Measurements from ENCODE around the gene TET2. TPM values are rescaled to one million over a fixed set of nuclear protein-coding genes. Genes with fewer than 3 reads are reported as not detected.
A peak's percentile ranks its signal among the peaks of the same experiment; 100 is the strongest.

Gene TET2
- total RNA-seq, 1 experiment from 2014 or later, result 22.8 TPM

- Histone ChIP-seq H3K9me3 (ENCODE audit: low read depth, low read length, poor library complexity, severe bottlenecking) (no peaks in the 10 kb centered on the region), H3K27ac (ENCODE audit: low read depth, low read length, poor library complexity, severe bottlenecking) (no peak overlapping the region), H3K4me3 (ENCODE audit: low read depth, low read length, poor library complexity, severe bottlenecking) (no peak overlapping the region), H3K36me3 (ENCODE audit: insufficient read depth, low read length, poor library complexity, severe bottlenecking) (no peaks in the 10 kb centered on the region), H3K27me3 (replicated peaks; ENCODE audit: insufficient read depth, low read depth, low read length, poor library complexity) (no peaks in the 10 kb centered on the region), H3K4me1 (ENCODE audit: insufficient read depth, low read length, poor library complexity, severe bottlenecking) (peaks cover 32% of the 10 kb centered on the region)
- ChIA-PET POLR2A (ENCODE audit: low non-redundant PET) (no interaction called here), CTCF (no interaction called here)
- no TSS peak for BruUV-seq (replicated peaks)
- intact Hi-C loops (cut with micrococcal nuclease; ENCODE audit: unreplicated experiment), result no loop called here
- TF ChIP-seq EZH2 (IDR thresholded peaks at IDR 0.05; ENCODE audit: borderline replicate concordance, low read depth, low read length, poor library complexity, severe bottlenecking), result no peak
- TF ChIP-seq, protein P1, sequence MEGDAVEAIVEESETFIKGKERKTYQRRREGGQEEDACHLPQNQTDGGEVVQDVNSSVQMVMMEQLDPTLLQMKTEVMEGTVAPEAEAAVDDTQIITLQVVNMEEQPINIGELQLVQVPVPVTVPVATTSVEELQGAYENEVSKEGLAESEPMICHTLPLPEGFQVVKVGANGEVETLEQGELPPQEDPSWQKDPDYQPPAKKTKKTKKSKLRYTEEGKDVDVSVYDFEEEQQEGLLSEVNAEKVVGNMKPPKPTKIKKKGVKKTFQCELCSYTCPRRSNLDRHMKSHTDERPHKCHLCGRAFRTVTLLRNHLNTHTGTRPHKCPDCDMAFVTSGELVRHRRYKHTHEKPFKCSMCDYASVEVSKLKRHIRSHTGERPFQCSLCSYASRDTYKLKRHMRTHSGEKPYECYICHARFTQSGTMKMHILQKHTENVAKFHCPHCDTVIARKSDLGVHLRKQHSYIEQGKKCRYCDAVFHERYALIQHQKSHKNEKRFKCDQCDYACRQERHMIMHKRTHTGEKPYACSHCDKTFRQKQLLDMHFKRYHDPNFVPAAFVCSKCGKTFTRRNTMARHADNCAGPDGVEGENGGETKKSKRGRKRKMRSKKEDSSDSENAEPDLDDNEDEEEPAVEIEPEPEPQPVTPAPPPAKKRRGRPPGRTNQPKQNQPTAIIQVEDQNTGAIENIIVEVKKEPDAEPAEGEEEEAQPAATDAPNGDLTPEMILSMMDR (conservative IDR thresholded peaks at IDR 0.05; ENCODE audit: low read depth, low read length), result no peak
- DNase-seq (ENCODE audit: low spot score), result peak; percentile 93
Measured at GRCh38 chr4:105208561-105208960, 61.9 kb downstream of the TET2 start.

- ChIA-PET POLR2A (ENCODE audit: low non-redundant PET) (no interaction called here), CTCF (no interaction called here)
- H3K36me3 ChIP-seq (ENCODE audit: insufficient read depth, low read length, poor library complexity, severe bottlenecking), result no peaks in the 10 kb centered on the region
- no peak for DNase-seq (ENCODE audit: low spot score)
- no TSS peak for BruUV-seq (replicated peaks)
- TF ChIP-seq, protein P1 (conservative IDR thresholded peaks at IDR 0.05; ENCODE audit: low read depth, low read length), result no peak
- TF ChIP-seq EZH2 (IDR thresholded peaks at IDR 0.05; ENCODE audit: borderline replicate concordance, low read depth, low read length, poor library complexity, severe bottlenecking), result no peak
- H3K4me3 ChIP-seq (ENCODE audit: low read depth, low read length, poor library complexity, severe bottlenecking), result no peak overlapping the region
- no peaks in the 10 kb centered on the region for H3K9me3 ChIP-seq (ENCODE audit: low read depth, low read length, poor library complexity, severe bottlenecking)
- H3K27me3 ChIP-seq (replicated peaks; ENCODE audit: insufficient read depth, low read depth, low read length, poor library complexity), result no peaks in the 10 kb centered on the region
- H3K4me1 ChIP-seq (ENCODE audit: insufficient read depth, low read length, poor library complexity, severe bottlenecking), result peaks cover 35% of the 10 kb centered on the region
- intact Hi-C loops (cut with micrococcal nuclease; ENCODE audit: unreplicated experiment), result no loop called here
- H3K27ac ChIP-seq (ENCODE audit: low read depth, low read length, poor library complexity, severe bottlenecking), result no peak overlapping the region
Measured at GRCh38 chr4:105210916-105211315, 64.2 kb downstream of the TET2 start.

DNA sequence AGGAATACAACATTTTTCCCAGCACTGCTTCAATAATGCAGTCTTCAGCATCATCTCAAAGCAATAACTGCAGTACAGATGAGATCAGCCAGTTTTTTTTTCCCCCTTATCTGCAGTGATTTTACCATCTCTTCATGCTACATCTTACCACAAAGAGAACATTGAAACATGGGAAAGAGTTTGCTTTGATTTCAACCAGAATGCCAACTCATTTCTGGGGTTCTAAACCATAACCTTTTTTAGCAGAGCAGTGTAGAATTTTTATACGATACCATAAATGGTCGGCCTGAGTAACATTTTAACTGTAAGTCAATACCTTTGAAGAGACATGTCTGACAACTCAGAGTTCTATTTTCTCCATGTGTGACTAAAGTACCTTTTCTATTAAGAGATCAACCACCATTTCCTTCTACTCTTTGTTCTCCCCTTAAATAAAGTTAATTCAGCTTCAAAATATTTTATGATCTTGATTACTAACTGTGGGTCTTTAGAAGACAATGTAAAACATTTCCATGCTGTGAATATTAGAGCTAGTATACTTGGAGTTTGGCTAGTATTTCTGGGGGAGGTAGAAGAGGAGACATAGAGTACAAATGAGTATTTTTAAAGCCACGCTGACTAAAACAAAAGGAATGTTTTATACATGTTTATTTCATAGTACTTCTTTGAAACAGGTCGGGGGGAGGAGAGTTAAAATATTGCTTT is 69.1 kb downstream of the TET2 start:
- intact Hi-C loops (cut with micrococcal nuclease; ENCODE audit: unreplicated experiment), result no loop called here
- TF ChIP-seq, protein P1 (conservative IDR thresholded peaks at IDR 0.05; ENCODE audit: low read depth, low read length), result no peak
- TF ChIP-seq EZH2 (IDR thresholded peaks at IDR 0.05; ENCODE audit: borderline replicate concordance, low read depth, low read length, poor library complexity, severe bottlenecking), result no peak
- Histone ChIP-seq H3K4me1 (ENCODE audit: insufficient read depth, low read length, poor library complexity, severe bottlenecking) (peaks cover 5% of the 10 kb centered on the region), H3K9me3 (ENCODE audit: low read depth, low read length, poor library complexity, severe bottlenecking) (no peaks in the 10 kb centered on the region), H3K4me3 (ENCODE audit: low read depth, low read length, poor library complexity, severe bottlenecking) (no peak overlapping the region), H3K27ac (ENCODE audit: low read depth, low read length, poor library complexity, severe bottlenecking) (no peak overlapping the region), H3K36me3 (ENCODE audit: insufficient read depth, low read length, poor library complexity, severe bottlenecking) (no peaks in the 10 kb centered on the region), H3K27me3 (replicated peaks; ENCODE audit: insufficient read depth, low read depth, low read length, poor library complexity) (no peaks in the 10 kb centered on the region)
- no peak for DNase-seq (ENCODE audit: low spot score)
- CTCF ChIA-PET, result no interaction called here
- no TSS peak for BruUV-seq (replicated peaks)
- POLR2A ChIA-PET (ENCODE audit: low non-redundant PET), result no interaction called here

Data from A673 (cell line).